ENCODE data around the gene SRC. TPM values are rescaled to one million over a fixed set of nuclear protein-coding genes. Genes with fewer than 3 reads are reported as not detected.

Gene SRC
- total RNA-seq, 1 donor from 2014 or later, result 210 TPM

DNA sequence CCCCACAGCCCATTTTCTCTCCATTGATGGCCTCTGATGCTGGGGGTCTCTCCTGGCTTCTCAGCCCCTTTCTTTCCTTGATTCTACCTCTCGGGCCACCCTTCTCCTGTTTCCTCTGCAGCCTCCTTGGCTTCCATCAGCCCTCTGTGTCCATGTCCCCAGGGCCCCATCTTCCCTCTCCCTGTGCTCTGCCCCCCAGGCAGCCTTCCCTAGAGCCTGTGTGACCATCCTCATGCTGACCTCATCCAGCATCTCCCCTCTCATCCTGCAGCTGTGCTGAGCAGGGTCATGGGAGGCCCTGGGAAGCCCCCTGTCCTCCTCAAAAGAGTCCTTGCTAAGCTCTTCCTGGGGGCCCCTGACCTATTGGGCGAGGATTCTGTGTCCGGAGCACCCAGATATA is 101.7 kb downstream of the SRC start:
- no peak for DNase-seq (ENCODE audit: low spot score)

DNA sequence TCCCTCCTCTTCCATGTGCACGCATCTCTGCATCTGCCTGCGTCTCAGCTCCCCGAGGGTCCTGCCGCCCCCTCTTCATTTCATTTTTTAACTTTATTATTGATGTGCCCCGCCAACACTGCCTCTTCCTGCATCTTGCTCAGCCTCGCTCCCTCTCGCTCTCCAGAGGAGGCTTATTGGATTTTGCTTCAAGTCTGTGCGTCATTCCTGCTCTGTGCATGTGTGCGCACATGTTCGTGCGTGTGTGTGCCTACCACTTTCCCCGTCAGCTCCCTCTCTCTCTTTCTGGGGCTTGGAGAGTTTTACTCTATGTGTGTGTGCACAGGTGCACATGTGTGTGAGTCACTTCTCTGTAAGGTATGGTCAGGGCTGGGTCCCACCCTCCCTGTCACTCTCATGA is 103.3 kb downstream of the SRC start:
- DNase-seq (ENCODE audit: low spot score), result no peak

DNA sequence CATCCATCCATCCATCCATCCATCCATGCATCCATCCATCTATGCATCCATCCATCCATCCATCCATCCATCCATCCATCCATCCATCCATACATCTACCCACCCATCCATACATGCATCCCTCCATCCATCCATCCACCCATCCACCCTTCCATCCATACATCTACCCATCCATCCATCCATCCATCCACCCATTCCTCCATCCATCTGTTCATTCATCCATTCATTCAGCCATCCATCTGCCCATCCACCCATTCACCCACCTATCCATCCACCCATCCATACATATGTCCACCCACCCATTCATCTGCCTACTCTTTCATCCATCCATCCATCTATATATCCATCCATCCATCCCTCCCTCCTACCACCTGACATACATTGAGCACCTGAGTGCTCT is 104.4 kb downstream of the SRC start:
- no peak for DNase-seq (ENCODE audit: low spot score)

DNA sequence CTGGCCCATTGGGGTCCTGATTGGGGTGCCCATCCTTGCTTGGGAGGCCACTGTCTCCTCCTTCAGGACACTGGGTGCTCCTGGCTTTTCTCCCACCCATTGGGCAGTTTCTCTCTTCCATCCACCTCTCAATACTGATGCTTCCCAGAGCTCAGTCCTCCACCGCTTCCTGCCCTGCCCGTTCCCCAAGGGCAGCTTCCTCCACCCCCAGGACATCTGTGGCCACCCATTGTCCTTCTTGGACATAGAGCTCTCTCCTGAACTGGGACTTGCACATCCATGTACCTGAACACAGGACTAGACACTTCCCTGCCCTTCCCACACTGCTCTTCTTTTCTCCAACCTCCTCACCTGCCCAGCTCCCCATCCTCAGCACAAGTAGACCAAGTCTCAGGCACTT is 105.7 kb downstream of the SRC start:
- DNase-seq (ENCODE audit: low spot score), result no peak

DNA sequence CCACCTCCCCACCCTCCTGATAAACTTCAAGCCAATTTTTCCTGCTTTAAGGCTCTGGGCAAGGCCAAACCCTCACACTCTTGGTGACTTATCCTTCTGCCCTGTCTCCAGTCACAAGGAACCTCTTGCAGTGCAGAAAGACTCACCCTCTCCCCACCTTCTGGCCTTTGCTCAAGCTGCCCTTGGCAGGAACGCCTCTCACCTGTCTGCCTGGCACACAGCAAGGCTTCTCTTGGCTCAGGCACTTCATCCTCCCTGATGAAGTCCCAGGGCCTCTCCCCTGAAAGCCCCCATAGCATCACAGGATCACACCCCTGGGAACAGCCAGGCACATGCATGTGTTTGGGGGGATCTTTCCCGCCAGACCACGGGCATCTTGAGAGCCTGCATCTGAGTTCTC is 106.3 kb downstream of the SRC start:
- DNase-seq (ENCODE audit: low spot score), result no peak

DNA sequence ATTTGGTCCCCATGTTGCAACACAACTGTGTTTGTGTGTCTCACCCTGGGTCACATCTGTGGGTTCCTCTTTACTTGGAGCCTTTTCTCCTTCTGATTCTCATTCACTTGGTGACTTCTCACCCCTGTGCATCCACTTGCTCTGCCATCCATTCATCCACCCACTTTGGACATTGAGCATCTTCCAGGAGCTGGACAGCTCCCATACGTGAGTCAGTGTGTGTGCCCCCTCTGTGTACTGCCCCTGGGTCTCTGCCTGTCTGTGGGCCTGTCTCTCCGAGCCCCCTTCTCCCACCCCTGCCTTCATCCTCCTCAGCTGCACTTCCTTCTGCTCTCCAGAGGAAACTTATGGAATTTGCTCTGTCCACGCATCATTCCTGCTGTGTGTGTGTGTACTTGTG is 107.3 kb downstream of the SRC start:
- no peak for DNase-seq (ENCODE audit: low spot score)

DNA sequence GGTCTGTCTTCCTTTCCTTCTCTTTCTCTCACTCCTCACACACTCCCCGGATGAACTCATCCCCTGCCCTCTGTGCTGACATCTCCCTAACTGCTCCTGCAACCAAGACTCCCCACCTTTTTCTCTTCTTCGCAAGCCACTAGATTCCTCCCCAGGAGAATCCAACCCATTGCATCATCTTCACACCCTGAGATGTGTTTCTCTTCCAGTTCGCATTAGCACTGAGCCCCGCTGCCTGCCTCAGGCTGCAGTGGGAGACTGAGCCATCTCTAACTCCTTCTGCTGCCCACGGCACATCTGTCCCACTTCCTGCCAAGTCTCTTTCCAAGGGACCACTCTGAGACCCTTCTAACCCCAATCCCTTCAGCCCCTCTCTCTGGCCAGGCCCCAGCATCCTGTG is 107.9 kb downstream of the SRC start:
- DNase-seq (ENCODE audit: low spot score), result no peak

DNA sequence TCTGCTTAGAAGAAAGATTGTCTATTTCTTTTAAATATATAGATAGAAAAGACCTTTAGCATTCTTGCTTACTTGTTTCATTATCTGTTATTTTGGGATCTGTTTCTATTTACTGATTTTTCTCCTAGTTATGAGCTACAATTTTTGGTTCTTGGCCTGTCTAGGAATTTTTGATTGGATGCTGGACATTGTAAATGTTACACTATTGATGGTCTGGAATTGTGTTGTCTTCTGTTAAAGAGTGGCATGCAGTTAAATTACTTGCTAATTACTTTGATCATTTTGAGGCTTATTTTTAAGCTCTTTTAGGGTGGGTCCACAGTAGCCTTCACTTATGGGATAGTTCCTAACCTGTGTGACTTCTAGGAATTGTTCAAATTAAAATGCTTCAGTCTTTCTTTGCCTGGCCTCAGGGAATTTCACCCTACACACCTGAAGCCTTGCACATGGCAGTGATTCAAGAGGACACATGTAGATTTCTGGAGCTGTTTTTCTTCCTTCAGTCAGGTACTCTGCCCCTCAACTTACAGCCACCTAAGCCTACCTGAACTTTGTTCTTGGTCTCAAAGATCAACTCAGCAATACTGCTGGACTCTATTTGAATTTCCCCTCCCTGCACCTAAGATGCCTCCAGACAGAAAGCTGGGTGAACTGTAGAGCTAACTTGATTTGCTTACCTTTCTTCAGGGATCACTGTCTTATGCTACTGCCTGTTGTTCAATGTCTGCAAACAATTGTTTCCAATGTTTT is 108.9 kb downstream of the SRC start:
- no peak for DNase-seq (ENCODE audit: low spot score)

Other genes starting within 250 kb of the SRC start
- 206 TPM for gene RPN2, start 166.8 kb upstream of the SRC start, total RNA-seq
- 1.8 TPM for gene MROH8, start 166.6 kb upstream of the SRC start, total RNA-seq
- gene GHRH, start 84.3 kb upstream of the SRC start, total RNA-seq, result not detected
- gene MANBAL, start 56.5 kb upstream of the SRC start, total RNA-seq, result 51.6 TPM
- gene NNAT, start 175.1 kb downstream of the SRC start, total RNA-seq, result 6.3 TPM
- 90.3 TPM for gene BLCAP, start 181.7 kb downstream of the SRC start, total RNA-seq

Data from mucosa of gallbladder (tissue), 1 donor.